ENCODE data around the gene PSG6.
"Not testable (repeated sequence)": the region's sequence is repeated elsewhere in the genome, so short reads cannot be mapped to it uniquely, and the experiment has no call there.

GRCh38 chr19:42900561-42900960, 17.1 kb downstream of the PSG6 start:
- not testable (repeated sequence) for TF ChIP-seq SUZ12 (IDR thresholded peaks at IDR 0.05; ENCODE audit: extremely low read depth, insufficient read depth, insufficient read length); ZNF274 (IDR thresholded peaks at IDR 0.05; ENCODE audit: low read depth, low read length)

Measured in NT2/D1 (cell line).